Cerebellar nuclear complex (tissue), 1 donor: ENCODE measurements around the gene WDR4.
"Not testable (repeated sequence)": the region's sequence is repeated elsewhere in the genome, so short reads cannot be mapped to it uniquely, and the experiment has no call there.

Source experiments
- DNase-seq, 2 experiments: peaks; one replicate each; lab custom pipeline; 2025; lab: John Stamatoyannopoulos, UW

The WDR4 gene

DNA sequence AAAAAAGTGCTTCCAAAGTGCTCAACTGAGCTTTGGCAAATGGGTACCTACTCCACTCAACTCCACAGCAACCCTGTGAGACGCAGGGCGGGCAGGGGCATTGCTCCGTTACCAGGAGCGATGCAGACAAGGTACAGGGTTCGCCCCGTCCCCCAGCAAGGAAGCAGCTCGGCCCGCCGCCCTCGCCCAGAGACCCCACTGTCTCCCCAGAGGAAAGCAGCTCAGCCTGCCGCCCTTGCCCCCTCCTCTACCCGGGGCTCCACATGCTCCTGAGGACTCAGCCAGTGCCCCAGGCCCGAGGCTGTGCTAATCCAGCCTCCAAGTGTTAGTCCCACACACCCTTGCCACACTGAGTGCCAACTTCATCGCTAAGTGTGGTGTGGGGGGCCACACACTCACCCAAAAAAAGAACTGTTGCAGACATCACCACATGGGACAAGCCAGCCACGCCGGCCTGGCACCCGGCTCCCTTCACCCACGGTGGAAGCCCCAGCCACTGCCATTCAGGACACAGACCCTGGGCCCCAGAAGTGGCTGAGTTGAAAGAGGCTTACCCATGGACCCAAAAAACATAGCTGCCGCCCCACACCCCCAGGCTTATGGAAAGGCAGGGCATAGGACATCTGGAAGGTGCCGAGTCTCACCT, 26.3 kb downstream of the WDR4 start:
- no peak for DNase-seq

GRCh38 chr21:42851812-42852665, 27.3 kb downstream of the WDR4 start:
- no peak for DNase-seq

DNA sequence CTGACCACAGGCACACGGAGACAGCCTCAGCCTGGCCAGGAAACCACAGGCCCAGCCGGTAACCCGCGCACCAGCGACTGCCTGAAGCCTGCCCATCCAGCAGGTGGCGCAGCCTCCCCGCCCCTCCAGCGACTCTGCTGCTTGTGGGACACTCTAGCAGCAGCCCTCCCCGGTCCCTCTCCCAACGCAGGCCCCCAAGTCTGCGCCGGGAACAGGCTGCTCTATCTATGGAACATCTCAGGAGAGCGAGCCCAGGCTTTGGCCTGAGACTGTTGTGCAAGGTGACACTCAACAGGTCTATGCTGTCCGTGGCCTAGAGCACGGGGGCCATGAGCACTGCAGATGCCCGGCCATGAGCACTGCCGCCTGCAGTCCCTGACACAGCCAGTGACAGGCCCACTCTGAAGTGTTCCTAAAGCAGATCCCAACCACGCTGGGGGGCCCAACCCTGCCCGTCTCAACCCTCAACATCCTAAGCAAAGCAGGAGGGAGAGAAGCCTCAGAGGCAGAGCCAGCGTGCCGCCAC, 28.4 kb downstream of the WDR4 start:
- DNase-seq = no peak

- DNase-seq = no peak
Measured at GRCh38 chr21:42850463-42850862, 28.9 kb downstream of the WDR4 start.

DNA sequence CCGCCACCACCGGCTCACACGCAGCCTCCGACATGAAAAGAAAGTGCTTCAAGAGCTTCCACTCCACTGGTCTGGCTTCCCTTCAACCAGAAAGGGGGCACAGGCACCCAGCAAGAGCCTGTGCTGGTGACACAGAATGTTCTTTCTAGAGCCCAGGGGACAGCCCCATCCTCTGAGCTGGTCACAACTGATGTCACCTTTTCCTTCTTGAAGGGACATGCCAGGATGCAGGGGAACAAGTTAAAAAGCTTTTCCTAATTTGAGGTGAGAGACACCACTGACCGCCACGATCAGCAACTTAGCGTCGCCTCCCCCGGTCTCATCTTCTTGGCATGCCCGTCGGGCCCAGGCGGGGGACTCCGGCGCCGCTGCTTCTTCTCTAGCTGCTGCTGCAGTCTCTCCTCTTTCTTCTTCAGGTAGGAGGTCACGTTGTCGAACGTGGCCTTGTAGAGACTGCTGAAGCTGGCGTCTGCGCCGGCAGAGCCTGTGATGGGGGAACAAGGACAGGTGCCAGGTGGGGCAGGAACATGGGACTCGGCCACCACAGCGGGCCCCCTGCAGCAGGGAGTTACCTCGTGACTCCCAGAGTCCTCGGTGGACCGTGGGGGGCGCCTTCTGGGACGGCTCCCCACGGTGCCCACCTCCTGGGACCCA, 29.5 kb downstream of the WDR4 start:
- DNase-seq = no peak

DNA sequence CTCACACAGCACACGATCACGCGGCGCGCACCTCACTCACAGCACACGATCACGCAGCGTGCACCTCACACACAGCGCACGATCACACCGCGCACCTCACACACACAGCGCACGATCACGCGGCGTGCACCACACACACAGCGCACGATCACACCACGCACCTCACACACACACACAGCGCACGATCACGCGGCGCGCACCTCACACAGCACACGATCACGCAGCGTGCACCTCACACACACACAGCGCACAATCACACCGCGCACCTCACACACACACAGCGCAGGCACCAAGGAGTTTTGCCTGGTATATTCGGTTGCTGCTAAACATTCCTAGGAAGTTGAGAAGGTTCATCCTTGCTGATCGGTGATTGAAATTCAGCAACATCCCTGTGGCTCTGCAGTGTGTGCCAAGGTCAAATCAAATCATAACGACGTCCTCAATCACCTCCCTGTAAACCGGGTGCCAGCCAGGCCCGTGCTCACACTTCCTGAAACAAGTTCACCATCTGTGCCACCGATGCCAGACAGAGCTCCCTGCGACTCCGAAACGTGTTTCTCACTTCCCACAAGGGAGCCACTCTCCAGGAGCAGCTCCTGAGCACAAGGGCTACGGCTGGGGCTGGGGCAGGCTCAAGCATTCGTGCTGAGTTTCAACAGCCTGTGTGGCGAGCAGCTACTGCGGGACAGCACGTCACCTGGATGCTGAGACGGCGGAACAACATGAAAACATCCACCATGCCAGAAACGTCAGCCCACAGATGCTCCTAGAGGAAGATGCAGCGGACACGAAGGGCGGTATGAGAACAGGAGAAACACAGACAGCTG, 30.2 kb downstream of the WDR4 start:
- no peak for DNase-seq

DNA sequence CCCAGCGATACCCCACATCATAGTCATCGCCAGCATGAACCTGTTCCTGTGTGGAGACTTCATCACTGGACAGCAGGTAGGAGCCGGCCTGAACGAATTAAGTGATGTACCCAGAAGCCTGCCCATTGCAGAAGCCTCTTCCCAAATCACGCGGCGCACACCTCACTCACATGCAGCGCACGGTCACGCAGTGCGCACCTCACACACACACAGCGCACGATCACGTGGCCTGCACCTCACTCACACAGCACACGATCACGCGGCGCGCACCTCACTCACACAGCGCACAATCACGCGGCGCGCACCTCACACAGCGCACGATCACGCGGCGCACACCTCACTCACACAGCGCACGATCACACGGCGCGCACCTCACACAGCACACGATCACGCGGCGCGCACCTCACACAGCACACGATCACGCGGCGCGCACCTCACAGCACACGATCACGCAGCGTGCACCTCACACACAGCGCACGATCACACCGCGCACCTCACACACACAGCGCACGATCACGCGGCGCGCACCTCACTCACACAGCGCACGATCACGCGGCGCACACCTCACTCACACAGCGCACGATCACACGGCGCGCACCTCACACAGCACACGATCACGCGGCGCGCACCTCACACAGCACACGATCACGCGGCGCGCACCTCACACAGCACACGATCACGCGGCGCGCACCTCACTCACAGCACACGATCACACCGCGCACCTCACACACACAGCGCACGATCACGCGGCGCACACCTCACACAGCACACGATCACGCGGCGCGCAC, 31.0 kb downstream of the WDR4 start:
- DNase-seq = not testable (repeated sequence)

DNA sequence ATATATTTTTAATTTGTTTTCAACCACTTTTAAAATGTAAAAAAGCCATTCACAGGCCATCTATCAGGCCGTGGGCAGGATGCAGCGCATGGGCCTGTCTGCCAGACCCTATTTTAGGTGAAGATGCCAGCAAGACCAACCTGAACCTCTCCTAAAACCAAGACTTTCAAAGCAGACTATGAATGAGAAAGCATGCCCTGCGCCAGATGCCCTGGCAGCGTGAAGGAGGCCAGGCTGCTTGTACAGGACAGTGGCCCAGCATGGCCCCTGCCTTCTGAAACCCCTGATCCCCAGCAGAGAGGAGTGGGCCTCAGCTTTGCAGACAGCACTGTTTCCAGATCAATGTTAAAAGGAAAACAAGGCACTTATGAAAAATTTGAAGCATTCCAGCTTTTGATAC, 31.6 kb downstream of the WDR4 start:
- no peak for DNase-seq

DNA sequence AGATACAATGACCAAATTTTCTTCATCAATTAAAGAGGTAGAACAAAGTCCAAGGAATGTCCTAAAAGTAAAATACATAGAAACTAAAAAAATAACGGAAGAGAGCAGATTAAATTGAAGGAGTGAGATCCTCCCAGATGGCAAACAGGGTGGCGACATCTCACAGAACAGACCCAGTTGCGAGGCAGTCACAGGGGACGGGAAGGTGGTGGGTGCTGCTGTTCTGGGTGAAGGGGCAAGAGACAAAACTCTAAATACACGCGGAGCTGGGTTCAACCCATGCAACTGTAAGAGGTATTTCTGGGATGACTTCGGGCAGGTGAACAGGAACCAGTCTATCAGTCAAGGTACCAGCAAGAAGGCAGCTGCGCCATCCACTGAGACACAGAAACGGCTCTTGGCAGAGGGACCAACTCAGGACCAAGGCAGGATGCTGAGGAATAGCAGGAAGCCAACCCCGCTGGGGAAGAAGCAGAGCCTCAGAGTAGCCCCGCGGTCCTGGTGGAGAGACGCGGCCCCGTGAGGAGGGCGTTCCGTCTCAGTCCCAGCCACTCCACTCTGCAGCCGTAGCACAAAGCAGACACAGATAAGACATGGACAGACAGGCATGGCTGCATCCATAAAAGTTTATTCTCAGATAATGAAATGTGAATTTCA, 32.2 kb downstream of the WDR4 start:
- DNase-seq = no peak

GRCh38 chr21:42846221-42846620, 33.1 kb downstream of the WDR4 start:
- no peak for DNase-seq

- DNase-seq = no peak
Measured at GRCh38 chr21:42845296-42845965, 33.9 kb downstream of the WDR4 start.

GRCh38 chr21:42844411-42845113, 34.8 kb downstream of the WDR4 start:
- no peak for DNase-seq

GRCh38 chr21:42843056-42843455, 36.3 kb downstream of the WDR4 start:
- DNase-seq = no peak

GRCh38 chr21:42841916-42842655, 37.3 kb downstream of the WDR4 start:
- DNase-seq = not testable (repeated sequence)

GRCh38 chr21:42841156-42841915, 38.0 kb downstream of the WDR4 start:
- DNase-seq = no peak

GRCh38 chr21:42840411-42841155, 38.8 kb downstream of the WDR4 start:
- no peak for DNase-seq
